SK-N-SH (cell line): Measurements from ENCODE around the gene SLC2A13.

ENCODE experiments used
- EP300 ChIP-seq, 2 experiments: IDR thresholded peaks; 2 replicates each; pipeline versions ENCODE4 v1.4.0 to v1.6.1; 2012; ENCODE audit warnings: borderline replicate concordance in 1 of 2, low read depth in 1 of 2, low read length in 1 of 2
- RAD21 ChIP-seq: IDR thresholded peaks from 2 replicates; pipeline ENCODE4 v1.6.1; 2012; ENCODE audit warnings: mild to moderate bottlenecking, low read length
- SIN3A ChIP-seq: IDR thresholded peaks from 2 replicates; pipeline ENCODE4 v1.6.1; 2012; ENCODE audit warnings: low read depth, mild to moderate bottlenecking, low read length, moderate library complexity, borderline replicate concordance
- TAF1 ChIP-seq: IDR thresholded peaks from 2 replicates; pipeline ENCODE4 v1.6.1; 2012; ENCODE audit warnings: low read depth, mild to moderate bottlenecking, low read length, moderate library complexity, borderline replicate concordance
- TEAD4 ChIP-seq: IDR thresholded peaks from 2 replicates; pipeline ENCODE4 v1.4.0; 2012; ENCODE audit warnings: mild to moderate bottlenecking, borderline replicate concordance; ENCODE audit not compliant: insufficient read depth
- YY1 ChIP-seq: IDR thresholded peaks from 2 replicates; pipeline ENCODE4 v1.4.0; 2012; ENCODE audit warnings: low read depth, mild to moderate bottlenecking
- TF ChIP-seq, protein P1 (sequence below): IDR thresholded peaks from 2 replicates; pipeline ENCODE4 v1.4.0; 2012; ENCODE audit warnings: low read depth
- TF ChIP-seq, protein P2 (sequence below): fragments of 200-600 bp; sonication (generic); IDR thresholded peaks from 2 replicates; pipeline ENCODE4 v1.6.1; 2017; ENCODE audit warnings: antibody characterized with exemption, mild to moderate bottlenecking, moderate library complexity
- TF ChIP-seq, protein P3 (sequence below): IDR thresholded peaks from 2 replicates; pipeline ENCODE4 v1.6.1; 2012; ENCODE audit warnings: mild to moderate bottlenecking, low read depth, low read length, moderate library complexity

DNA sequence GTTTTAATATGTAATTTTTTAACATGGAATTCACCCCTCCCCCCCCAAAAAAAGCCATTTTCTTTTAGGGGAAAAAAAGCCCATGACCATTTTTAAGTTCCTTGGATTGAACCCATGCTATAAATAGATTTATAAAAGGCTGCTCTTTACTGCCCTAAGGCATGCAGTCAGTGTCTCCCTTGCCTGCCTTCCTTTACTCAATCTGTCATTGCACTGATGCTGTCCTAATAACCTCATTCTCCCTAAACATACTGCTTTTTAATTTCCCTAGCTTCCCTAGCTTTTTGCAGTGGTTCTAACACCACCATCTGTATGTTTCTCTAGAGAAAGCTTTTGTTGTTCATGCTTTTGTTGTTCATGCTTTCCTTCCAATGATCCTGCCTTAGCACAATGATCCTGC, 83.0 kb downstream of the SLC2A13 start:
- TF ChIP-seq, protein P1, sequence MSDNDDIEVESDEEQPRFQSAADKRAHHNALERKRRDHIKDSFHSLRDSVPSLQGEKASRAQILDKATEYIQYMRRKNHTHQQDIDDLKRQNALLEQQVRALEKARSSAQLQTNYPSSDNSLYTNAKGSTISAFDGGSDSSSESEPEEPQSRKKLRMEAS = no peak
- TF ChIP-seq, protein P2, sequence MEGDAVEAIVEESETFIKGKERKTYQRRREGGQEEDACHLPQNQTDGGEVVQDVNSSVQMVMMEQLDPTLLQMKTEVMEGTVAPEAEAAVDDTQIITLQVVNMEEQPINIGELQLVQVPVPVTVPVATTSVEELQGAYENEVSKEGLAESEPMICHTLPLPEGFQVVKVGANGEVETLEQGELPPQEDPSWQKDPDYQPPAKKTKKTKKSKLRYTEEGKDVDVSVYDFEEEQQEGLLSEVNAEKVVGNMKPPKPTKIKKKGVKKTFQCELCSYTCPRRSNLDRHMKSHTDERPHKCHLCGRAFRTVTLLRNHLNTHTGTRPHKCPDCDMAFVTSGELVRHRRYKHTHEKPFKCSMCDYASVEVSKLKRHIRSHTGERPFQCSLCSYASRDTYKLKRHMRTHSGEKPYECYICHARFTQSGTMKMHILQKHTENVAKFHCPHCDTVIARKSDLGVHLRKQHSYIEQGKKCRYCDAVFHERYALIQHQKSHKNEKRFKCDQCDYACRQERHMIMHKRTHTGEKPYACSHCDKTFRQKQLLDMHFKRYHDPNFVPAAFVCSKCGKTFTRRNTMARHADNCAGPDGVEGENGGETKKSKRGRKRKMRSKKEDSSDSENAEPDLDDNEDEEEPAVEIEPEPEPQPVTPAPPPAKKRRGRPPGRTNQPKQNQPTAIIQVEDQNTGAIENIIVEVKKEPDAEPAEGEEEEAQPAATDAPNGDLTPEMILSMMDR = no peak
- TF ChIP-seq RAD21 (no peak), SIN3A (no peak), TEAD4 (no peak), EP300 (IDR thresholded peaks at IDR 0.05; ENCODE audit: borderline replicate concordance in 1 of 2, low read depth in 1 of 2, low read length in 1 of 2) (no peak), YY1 (no peak), TAF1 (no peak)
- TF ChIP-seq, protein P3, sequence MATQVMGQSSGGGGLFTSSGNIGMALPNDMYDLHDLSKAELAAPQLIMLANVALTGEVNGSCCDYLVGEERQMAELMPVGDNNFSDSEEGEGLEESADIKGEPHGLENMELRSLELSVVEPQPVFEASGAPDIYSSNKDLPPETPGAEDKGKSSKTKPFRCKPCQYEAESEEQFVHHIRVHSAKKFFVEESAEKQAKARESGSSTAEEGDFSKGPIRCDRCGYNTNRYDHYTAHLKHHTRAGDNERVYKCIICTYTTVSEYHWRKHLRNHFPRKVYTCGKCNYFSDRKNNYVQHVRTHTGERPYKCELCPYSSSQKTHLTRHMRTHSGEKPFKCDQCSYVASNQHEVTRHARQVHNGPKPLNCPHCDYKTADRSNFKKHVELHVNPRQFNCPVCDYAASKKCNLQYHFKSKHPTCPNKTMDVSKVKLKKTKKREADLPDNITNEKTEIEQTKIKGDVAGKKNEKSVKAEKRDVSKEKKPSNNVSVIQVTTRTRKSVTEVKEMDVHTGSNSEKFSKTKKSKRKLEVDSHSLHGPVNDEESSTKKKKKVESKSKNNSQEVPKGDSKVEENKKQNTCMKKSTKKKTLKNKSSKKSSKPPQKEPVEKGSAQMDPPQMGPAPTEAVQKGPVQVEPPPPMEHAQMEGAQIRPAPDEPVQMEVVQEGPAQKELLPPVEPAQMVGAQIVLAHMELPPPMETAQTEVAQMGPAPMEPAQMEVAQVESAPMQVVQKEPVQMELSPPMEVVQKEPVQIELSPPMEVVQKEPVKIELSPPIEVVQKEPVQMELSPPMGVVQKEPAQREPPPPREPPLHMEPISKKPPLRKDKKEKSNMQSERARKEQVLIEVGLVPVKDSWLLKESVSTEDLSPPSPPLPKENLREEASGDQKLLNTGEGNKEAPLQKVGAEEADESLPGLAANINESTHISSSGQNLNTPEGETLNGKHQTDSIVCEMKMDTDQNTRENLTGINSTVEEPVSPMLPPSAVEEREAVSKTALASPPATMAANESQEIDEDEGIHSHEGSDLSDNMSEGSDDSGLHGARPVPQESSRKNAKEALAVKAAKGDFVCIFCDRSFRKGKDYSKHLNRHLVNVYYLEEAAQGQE = no peak
